PFSK-1 (cell line): ENCODE results near the gene ALMS1.

Experiments used
- SIN3A ChIP-seq: IDR thresholded peaks from 2 replicates; pipeline ENCODE4 v1.6.1; 2012; ENCODE audit warnings: mild to moderate bottlenecking, low read length, moderate library complexity, borderline replicate concordance; ENCODE audit not compliant: insufficient read depth
- TAF1 ChIP-seq: IDR thresholded peaks from 2 replicates; pipeline ENCODE4 v1.6.1; 2012; ENCODE audit warnings: low read length, control low read depth, borderline replicate concordance; ENCODE audit not compliant: insufficient read depth

DNA sequence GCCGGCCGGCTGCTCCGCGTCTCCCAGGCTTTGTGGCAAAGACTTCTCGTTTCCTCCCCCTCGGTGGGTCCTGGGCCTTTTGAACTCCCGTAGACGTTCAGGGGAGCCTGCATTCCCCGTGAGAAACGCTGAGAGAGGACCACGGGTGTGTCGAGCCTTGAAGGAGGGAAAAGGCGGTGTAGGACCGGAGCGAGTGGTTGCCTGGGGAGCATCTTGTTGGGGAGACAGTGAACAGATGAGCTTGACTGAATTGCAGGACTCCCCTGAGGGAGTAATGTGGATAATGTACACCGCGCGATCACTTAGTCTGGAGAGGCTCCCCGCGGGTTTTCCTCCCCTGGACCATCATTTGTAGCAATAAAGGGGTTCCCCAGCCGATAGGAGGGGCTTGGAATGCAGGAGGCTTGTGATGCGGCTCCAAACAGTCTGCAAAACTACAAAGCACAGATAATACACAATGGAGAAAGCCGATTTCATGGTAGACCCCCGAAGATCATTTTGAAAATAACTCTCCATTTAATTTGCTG is 769 bp downstream of the ALMS1 start:
- no peak for TF ChIP-seq TAF1
- TF ChIP-seq SIN3A = no peak
